Adrenal gland (tissue), 5 donors: ENCODE data around the gene RAI14.
"Not testable (repeated sequence)": the region's sequence is repeated elsewhere in the genome, so short reads cannot be mapped to it uniquely, and the experiment has no call there.

ENCODE experiments used
- CTCF ChIP-seq, 6 experiments: fragments of 450-650 bp in 4 of 6; fragments of 200-600 bp in 2 of 6; sonication (generic) in 1 of 6; IDR thresholded peaks; 1 replicate in 5 of 6; 2 replicates in 1 of 6; pipeline versions ENCODE4 v1.5.1 to v1.8.0; 2016 to 2021; ENCODE audit warnings: antibody characterized with exemption in 6 of 6, mild to moderate bottlenecking in 2 of 6, moderate library complexity in 1 of 6
- POLR2A ChIP-seq, 2 donors: fragments of 450-650 bp; IDR thresholded peaks; one replicate each; pipeline ENCODE4 v1.6.1; 2017; ENCODE audit warnings: antibody characterized with exemption in 2 of 2, mild to moderate bottlenecking in 2 of 2, moderate library complexity in 1 of 2
- donor health status: DM: no; HTN: no; CAD: no.

DNA sequence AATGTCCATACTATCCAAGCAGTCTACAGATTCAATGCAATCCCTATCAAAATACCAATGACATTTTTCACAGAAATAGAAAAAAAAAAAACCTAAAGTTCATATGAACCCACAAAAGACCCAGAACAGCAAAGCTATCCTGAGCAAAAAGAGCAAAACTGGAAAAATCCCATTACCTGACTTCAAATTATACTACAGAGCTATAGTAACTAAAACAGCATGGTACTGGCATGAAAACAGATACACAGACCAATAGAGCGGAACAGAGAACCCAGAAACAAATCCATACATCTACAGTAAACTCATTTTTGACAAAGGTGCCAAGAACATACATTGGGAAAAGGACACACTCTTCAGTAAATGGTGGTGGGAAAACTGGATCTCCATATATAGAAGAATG is 118.5 kb downstream of the RAI14 start:
- not testable (repeated sequence) for TF ChIP-seq POLR2A, CTCF (IDR thresholded peaks at IDR 0.05)
